H1 (cell line): Measurements from ENCODE around the gene PVALB. TPM values are rescaled to one million over a fixed set of nuclear protein-coding genes. Genes with fewer than 3 reads are reported as not detected.

Experiments used
- BRCA1 ChIP-seq: IDR thresholded peaks from 2 replicates; pipeline ENCODE4 v1.6.1; 2012; ENCODE audit warnings: low read depth, low read length, improper control_type of control experiment
- CHD7 ChIP-seq: fragments of 300-600 bp; sonication (generic); IDR thresholded peaks from 2 replicates; pipeline ENCODE4 v1.7.1; 2012; ENCODE audit warnings: low read length, moderate library complexity, mild to moderate bottlenecking, inconsistent platforms; ENCODE audit not compliant: insufficient replicate concordance
- E2F6 ChIP-seq: IDR thresholded peaks from 2 replicates; pipeline ENCODE4 v1.6.1; 2012; ENCODE audit warnings: inconsistent platforms
- MAX ChIP-seq: IDR thresholded peaks from 2 replicates; pipeline ENCODE4 v1.6.1; 2012; ENCODE audit warnings: inconsistent platforms
- POLR2A ChIP-seq, 2 experiments: IDR thresholded peaks; 1 replicate in 1 of 2; 2 replicates in 1 of 2; pipeline ENCODE4 v1.6.1; 2011; ENCODE audit warnings: low read depth in 2 of 2, low read length in 2 of 2, mild to moderate bottlenecking in 2 of 2; ENCODE audit errors: control extremely low read depth in 1 of 2
- POU5F1 ChIP-seq: IDR thresholded peaks from 2 replicates; pipeline ENCODE4 v1.6.1; 2011; ENCODE audit warnings: low read depth, mild to moderate bottlenecking, low read length, moderate library complexity
- SIX5 ChIP-seq: IDR thresholded peaks from 2 replicates; pipeline ENCODE4 v1.6.1; 2011; ENCODE audit warnings: mild to moderate bottlenecking, low read depth, low read length
- TCF12 ChIP-seq: IDR thresholded peaks from 2 replicates; pipeline ENCODE4 v1.6.1; 2011; ENCODE audit warnings: low read depth, mild to moderate bottlenecking, low read length
- polyA plus RNA-seq, 7 experiments: library from polyadenylated mRNA; depleted of rRNA in 3 of 7; stranded (reverse) in 5 of 7; unstranded in 2 of 7; fragments of >200 nt in 5 of 7; fragments of 200-250 nt in 2 of 7; gene quantifications; 1 replicate in 5 of 7; 2 replicates in 1 of 7; 4 replicates in 1 of 7; pipeline versions ENCODE4 v1.2.1 to v1.2.3, GENCODE V29; 2011 to 2013; ENCODE audit warnings: missing spikeins in 2 of 7, mixed read lengths in 2 of 7
- total RNA-seq: library from RNA; stranded (reverse); fragmentation: NEBNext Ultra II Directional; extraction: Animal tissue kit (Norgen Biotek cat#: 25700); gene quantifications from 2 replicates; pipeline ENCODE4 v1.2.1, GENCODE V29; 2021

Gene PVALB
- total and polyA plus RNA-seq, 2 of the 8 experiments (the other 6 are each of a cell fraction or from before 2014, with no cell fraction given), result 1.7 to 5.4 TPM

GRCh38 chr22:36753120-36753802, 63.6 kb downstream of the PVALB start (continued):
- TF ChIP-seq CHD7, result no peak
- no peak for TF ChIP-seq POU5F1
- no peak for TF ChIP-seq BRCA1
- no peak for TF ChIP-seq TCF12
- no peak for TF ChIP-seq E2F6
- TF ChIP-seq POLR2A (IDR thresholded peaks at IDR 0.05; ENCODE audit: control extremely low read depth in 1 of 2, low read depth in 2 of 2, low read length in 2 of 2), result no peak
- no peak for TF ChIP-seq MAX
- no peak for TF ChIP-seq SIX5
